B cell (primary cell): ENCODE measurements around the gene SECTM1.

ENCODE experiments used
- CTCF ChIP-seq: fragments of 200-600 bp; IDR thresholded peaks from one replicate; pipeline ENCODE4 v1.8.0; 2022; ENCODE audit warnings: antibody characterized with exemption, mild to moderate bottlenecking
- EZH2 ChIP-seq: IDR thresholded peaks from 2 replicates; pipeline ENCODE4 v1.6.1; 2012; ENCODE audit warnings: borderline replicate concordance, low read depth, mild to moderate bottlenecking, moderate library complexity, low read length; ENCODE audit not compliant: insufficient read depth, poor library complexity, severe bottlenecking

GRCh38 chr17:82322526-82323453 is 10.8 kb downstream of the SECTM1 start:
- no peak for TF ChIP-seq CTCF
- no peak for TF ChIP-seq EZH2
